ENCODE results near the gene TIMP3.

The TIMP3 gene

DNA sequence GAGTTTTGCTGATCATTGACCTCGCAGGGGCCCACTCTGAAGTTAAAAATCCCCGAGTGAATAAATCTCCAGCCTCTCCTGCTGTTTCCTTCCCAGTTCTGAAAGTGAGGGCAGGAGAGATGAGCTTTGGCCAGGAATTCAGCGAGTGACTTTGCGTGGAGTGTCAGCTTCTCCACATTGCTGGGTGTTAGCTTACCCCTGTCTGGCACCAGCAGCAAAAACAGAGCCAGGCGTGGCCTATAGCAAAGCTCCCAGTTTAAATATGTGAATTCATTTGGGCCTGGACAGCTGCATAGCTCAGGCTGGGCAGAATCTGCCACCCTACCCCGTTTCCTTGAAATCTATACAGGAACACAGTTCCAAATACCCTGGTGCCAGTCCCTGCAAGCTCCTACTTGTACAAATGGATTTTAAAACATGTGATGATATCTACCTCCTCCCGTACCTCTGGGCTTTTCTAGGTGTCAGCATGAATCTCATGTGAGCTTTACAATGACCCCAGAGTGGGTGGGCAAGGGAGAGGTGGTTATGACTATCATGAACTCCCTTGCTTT is 25.6 kb downstream of the TIMP3 start:
- no peak for DNase-seq (ENCODE audit: extremely low read depth in 1 of 2, low read depth in 1 of 2)

DNA sequence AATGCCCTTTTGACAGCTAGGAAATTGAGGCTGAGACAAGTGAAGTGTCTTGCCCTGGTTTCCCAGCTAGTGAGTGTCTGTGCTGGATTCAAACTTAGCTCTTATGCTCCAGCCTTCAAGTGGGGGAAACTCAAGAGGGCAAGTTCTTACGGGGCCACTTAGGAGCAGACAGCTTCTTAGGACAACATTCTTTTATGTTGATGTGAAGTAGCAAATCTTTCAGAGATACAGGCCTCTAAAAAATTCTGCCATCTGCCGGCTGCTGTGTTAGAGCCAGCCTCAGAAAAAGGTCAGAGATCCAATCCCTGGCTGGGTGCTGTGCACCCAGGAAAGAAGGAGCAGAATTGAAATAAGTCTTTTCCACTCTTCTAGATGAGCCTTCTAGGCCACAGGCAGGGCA is 26.6 kb downstream of the TIMP3 start:
- DNase-seq (ENCODE audit: extremely low read depth in 1 of 2, low read depth in 1 of 2), result no peak

DNA sequence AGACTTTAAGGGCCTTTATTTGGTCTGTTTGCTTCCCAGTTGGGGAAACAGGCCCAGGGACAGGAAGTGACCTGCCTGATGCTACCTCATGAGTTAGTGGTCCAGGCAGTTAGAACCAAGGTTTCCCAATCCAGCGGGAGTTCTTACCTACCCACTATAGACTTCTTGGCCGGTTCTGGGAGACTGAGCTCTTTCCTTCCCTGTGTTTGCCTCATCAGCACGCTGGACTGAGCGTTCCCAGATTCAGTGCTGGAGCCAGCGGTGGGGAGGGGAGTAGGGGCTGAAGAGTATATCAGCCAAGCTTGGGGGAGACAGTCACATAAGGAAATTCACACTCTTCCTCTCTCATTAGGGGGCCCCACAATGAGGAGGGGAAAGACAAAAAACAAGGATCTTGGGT is 27.1 kb downstream of the TIMP3 start:
- no peak for DNase-seq (ENCODE audit: extremely low read depth in 1 of 2, low read depth in 1 of 2)

- no peak for DNase-seq (ENCODE audit: extremely low read depth in 1 of 2, low read depth in 1 of 2)
Observed at GRCh38 chr22:32829451-32829851, 27.9 kb downstream of the TIMP3 start.

DNA sequence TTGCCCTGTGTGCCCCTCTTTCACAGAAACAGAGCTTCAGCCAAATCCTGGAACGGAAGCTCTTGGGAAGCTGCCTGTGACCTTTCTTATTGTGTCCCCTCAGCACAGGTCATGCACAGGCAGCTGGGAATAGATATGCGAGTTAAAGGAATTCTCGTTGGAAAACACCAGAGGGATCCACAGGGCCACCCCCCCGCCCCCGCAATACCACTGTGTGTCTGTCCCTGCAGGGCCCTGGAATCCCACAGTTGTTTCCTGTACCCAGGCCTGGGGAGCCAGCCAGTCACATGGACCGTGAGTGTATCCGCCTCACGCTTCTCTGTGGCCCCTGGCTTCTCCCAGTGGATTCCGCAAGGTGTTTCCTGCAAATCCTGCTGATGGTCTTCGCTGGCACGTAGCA is 29.0 kb downstream of the TIMP3 start:
- DNase-seq (ENCODE audit: extremely low read depth in 1 of 2, low read depth in 1 of 2), result no peak

GRCh38 chr22:32830957-32831356 is 29.5 kb downstream of the TIMP3 start:
- no peak for DNase-seq (ENCODE audit: extremely low read depth in 1 of 2, low read depth in 1 of 2)

DNA sequence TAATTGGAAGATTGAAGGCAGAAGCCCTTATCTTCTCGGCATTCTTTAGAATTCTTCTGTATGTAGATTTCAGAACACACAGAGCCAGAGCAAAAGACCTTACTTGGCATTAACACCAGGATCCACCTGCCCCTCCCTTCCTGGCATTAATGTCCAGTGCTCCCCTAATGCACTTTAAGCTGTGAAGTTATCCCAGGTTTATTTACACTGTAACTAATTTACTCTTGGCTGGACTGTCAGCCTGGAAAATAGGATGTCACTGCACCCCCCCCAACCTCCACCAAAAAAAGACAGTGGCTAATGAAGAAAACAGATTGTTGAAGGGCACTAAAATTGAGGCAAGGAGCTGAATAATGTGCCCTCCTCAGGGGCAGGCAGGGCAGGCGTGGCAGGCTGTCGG is 30.1 kb downstream of the TIMP3 start:
- DNase-seq (ENCODE audit: extremely low read depth in 1 of 2, low read depth in 1 of 2), result no peak

- no peak for DNase-seq (ENCODE audit: extremely low read depth in 1 of 2, low read depth in 1 of 2)
Observed at GRCh38 chr22:32832174-32832573, 30.7 kb downstream of the TIMP3 start.

DNA sequence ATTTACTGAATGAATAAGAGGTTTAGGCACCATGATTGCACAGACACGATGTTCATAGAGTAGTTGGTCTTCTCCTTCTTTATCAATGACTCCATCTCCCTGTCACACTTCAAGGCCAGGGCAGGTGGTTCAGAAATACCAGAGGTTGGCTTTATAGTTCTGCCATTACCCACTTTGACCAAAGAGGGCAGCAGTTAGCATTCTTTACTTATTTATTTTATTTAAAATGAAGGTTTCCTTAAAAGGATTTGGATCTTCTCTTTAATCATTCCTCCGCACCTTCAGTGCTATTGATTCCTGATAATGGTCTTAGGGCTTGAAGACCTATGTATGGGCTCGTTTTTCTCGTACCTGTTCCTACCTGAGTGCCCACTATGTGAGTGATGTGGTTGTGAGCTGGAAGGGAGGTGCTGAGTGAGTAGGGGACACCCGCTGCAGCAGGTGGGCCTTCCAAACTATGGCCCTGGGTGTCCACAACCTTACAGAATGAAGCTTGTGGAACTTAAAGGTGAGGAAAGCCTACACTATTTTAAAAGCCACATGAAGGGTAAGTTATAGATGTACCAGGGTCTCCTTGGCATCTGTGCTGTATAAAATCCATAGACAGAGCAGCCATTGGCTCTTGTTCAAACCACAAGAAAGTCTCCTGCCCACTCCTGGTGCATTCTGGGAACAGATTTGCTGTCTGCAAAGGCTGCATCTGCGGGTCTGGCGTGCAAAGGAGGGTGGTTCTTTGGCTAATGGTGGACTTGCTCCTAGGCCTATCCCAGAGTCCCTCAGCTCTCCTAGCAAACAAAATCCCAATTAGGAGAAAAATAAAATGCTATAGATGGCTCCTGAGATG is 35.0 kb downstream of the TIMP3 start:
- no peak for DNase-seq (ENCODE audit: extremely low read depth in 1 of 2, low read depth in 1 of 2)

GRCh38 chr22:32837142-32837541 is 35.6 kb downstream of the TIMP3 start:
- DNase-seq (ENCODE audit: extremely low read depth in 1 of 2, low read depth in 1 of 2), result no peak

DNA sequence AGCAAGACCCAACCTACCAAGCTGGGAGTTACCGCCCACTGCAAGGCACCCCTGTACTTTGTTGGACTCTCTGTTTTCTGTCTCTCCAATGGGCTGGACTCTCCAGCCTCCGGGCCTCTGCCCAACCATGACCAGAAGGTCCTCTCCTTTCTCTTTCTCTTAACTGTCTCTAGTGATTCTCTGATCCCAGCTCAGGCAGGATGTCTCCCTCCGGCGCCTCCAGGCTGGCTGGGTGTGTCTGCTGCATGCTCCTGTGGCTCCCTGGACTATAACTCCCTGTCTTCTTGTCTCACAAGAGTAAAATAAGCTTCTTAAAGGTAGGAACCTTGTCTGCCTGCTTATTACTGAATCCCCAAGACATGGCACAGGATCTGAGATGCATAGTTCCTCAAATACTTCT is 36.3 kb downstream of the TIMP3 start:
- no peak for DNase-seq (ENCODE audit: extremely low read depth in 1 of 2, low read depth in 1 of 2)

GRCh38 chr22:32839831-32840584 is 38.5 kb downstream of the TIMP3 start:
- DNase-seq (ENCODE audit: extremely low read depth in 1 of 2, low read depth in 1 of 2), result no peak

GRCh38 chr22:32841175-32841574 is 39.7 kb downstream of the TIMP3 start:
- DNase-seq (ENCODE audit: extremely low read depth in 1 of 2, low read depth in 1 of 2), result no peak

- DNase-seq (ENCODE audit: extremely low read depth in 1 of 2, low read depth in 1 of 2), result no peak
Observed at GRCh38 chr22:32842486-32842885, 41.0 kb downstream of the TIMP3 start.

DNA sequence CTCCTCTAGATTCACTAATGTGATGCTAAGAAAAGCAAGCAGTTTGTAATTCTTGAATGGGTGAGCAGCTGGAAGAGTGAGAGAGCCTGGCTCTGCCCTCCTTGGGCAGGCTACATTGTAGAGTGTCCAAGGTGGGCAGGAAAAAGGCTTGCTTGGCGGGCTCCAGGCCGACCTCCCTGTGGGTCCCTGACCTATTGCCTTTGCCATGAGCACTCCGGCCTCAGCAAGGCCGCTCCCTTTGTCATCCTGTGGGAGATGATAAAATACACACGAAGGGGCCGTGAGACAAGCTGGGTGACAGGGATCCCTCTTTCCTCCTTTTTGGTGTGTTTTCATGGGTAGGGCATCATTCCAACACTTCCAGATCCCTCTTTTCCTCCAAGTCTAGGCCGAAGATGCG is 41.8 kb downstream of the TIMP3 start:
- DNase-seq (ENCODE audit: extremely low read depth in 1 of 2, low read depth in 1 of 2), result no peak

DNA sequence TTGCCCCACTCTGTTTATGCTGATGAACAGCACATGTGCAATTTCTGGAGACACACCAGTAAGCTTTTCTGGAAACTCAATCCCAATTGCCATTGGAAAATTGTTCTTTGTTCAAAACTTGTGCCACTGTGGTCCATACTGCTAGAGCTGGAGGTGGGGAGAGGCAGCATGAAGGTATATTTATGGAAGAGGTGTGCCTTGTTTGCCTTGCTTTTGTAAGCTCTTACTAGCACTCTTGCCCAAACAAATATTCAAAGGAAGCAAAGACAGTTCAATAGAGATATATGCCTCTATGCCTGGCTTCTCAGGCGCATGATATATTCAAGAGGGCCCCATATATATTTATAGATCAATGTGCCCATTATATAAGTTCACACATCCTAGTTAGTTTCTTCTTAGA is 42.7 kb downstream of the TIMP3 start:
- DNase-seq (ENCODE audit: extremely low read depth in 1 of 2, low read depth in 1 of 2), result no peak

- DNase-seq (ENCODE audit: extremely low read depth in 1 of 2, low read depth in 1 of 2), result no peak
Observed at GRCh38 chr22:32846780-32847491, 45.4 kb downstream of the TIMP3 start.

DNA sequence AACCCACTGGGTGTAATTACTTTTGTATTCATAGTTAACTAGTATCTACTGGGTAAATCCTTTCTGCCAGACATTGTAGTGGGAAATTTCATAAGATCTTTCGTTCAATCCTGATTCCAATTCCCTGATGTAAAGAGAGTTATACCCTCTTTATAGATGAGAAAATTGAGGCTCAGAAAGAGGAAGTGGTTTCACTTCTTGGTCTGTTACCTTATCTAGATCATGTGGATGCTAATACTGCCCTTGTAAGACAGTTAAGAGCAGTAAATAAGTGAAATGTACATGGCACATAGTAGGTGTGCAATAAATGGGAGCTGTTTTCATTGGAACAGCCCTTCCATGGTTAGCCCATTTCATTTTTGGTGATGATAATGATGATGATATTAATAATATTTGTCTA is 46.7 kb downstream of the TIMP3 start:
- no peak for DNase-seq (ENCODE audit: extremely low read depth in 1 of 2, low read depth in 1 of 2)

DNA sequence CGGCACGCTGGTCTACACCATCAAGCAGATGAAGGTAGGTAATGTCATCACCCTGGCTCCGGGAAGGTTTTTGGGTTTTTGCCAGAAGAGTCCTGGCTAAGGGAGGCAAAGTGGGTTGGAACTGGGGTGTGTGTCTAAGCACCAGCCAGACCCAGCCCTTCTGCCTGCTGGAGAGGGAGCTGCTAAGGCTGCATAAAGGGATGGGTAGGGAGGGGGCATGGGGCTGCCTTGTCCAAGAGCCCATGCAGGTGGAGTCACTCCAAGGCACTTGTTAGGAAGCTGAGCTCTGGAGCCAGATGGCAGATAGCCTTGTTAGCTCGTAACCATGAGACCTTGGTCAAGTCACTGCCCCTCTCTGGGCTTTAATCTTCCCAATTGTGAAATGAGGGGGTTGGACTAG is 48.0 kb downstream of the TIMP3 start:
- no peak for DNase-seq (ENCODE audit: extremely low read depth in 1 of 2, low read depth in 1 of 2)

DNA sequence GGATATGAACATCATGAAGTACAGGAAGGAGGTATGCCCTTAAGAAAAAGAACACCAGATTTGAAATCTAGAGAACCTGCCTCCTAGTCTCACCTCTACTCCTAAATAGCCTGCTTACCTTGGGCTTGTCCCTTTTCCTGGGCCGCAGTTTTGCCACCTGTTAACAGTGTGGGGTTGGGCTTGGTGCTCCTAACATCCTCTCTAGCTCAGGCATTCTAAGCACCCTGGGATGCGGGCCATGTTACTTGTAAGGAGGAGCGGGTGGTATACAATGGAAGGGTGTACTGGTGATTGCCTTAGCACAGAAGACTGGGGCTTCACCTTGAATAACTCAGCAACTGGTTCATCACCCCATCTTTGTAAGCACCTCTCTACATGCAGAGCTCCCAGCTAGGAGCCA is 48.7 kb downstream of the TIMP3 start:
- DNase-seq (ENCODE audit: extremely low read depth in 1 of 2, low read depth in 1 of 2), result no peak
